ENCODE measurements around the gene C19orf73.

The C19orf73 gene

GRCh38 chr19:49104229-49104864, 14.6 kb downstream of the C19orf73 start:
- peaks cover 43% of the 10 kb centered on the region for H3K36me3 Mint-ChIP-seq (ENCODE audit: low read depth)
- no peak overlapping the region for H3K27ac Mint-ChIP-seq
- peaks cover 17% of the 10 kb centered on the region for H3K4me1 Mint-ChIP-seq (ENCODE audit: low read depth)
- H3K27me3 Mint-ChIP-seq (ENCODE audit: low read depth) = no peaks in the 10 kb centered on the region
- H3K9me3 Mint-ChIP-seq = no peaks in the 10 kb centered on the region
- H3K4me3 Mint-ChIP-seq = no peak overlapping the region

- Mint-ChIP-seq H3K36me3 (ENCODE audit: low read depth) (peaks cover 43% of the 10 kb centered on the region), H3K27ac (no peak overlapping the region), H3K4me1 (ENCODE audit: low read depth) (peaks cover 15% of the 10 kb centered on the region), H3K27me3 (ENCODE audit: low read depth) (no peaks in the 10 kb centered on the region), H3K9me3 (no peaks in the 10 kb centered on the region), H3K4me3 (no peak overlapping the region)
Observed at GRCh38 chr19:49103331-49104085, 15.4 kb downstream of the C19orf73 start.

DNA sequence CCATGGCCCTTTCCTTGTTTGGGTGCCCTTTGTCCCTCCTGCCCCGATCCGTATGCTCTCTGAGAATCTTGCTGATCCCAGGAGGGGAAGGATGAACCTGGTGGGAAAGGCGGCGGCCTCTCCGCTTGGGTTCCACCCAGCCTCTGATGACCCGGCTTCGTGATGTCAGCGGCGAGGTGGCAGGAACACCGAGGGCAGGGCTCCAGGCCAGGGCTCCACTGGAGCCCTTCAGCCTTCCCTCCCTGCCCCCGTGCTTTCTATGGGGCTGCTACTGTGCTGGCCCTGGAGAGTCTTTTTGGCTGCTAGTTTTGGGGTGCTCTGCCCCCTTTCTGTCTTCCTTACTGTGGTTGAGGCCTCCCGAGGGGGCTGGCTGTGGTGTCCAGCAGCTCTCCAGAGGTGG, 16.6 kb downstream of the C19orf73 start:
- Mint-ChIP-seq H3K27ac (no peak overlapping the region), H3K4me3 (no peak overlapping the region), H3K9me3 (no peaks in the 10 kb centered on the region), H3K4me1 (ENCODE audit: low read depth) (peaks cover 20% of the 10 kb centered on the region), H3K36me3 (ENCODE audit: low read depth) (peaks cover 48% of the 10 kb centered on the region), H3K27me3 (ENCODE audit: low read depth) (no peaks in the 10 kb centered on the region)

- H3K27ac Mint-ChIP-seq = peak overlapping the region; percentile 45
- H3K27me3 Mint-ChIP-seq (ENCODE audit: low read depth) = no peaks in the 10 kb centered on the region
- peaks cover 43% of the 10 kb centered on the region for H3K36me3 Mint-ChIP-seq (ENCODE audit: low read depth)
- no peak overlapping the region for H3K4me3 Mint-ChIP-seq
- peaks cover 16% of the 10 kb centered on the region for H3K4me1 Mint-ChIP-seq (ENCODE audit: low read depth)
- H3K9me3 Mint-ChIP-seq = no peaks in the 10 kb centered on the region
Observed at GRCh38 chr19:49101160-49101559, 17.8 kb downstream of the C19orf73 start.

DNA sequence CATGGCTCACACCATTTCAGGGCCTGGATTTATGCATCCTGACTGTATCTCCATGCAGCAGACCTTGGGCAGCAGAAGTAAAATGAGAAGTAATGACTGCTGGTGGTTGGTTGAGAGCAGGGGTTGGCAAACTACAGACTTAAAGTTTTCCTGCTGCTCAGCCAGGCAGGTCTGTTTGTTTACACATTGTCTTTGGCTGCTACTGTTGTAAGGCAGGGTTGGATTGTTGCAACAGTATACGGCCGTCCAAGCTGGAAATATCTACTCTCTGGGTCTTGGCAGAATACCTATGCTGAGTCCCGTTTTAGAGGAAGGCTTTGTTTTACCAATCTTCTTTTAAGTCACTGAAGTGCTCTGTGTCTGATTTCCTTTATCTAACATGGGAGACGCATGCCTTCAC, 20.1 kb downstream of the C19orf73 start:
- H3K36me3 Mint-ChIP-seq (ENCODE audit: low read depth) = peaks cover 46% of the 10 kb centered on the region
- H3K4me3 Mint-ChIP-seq = no peak overlapping the region
- no peaks in the 10 kb centered on the region for H3K9me3 Mint-ChIP-seq

GRCh38 chr19:49097453-49098288, 21.3 kb downstream of the C19orf73 start:
- H3K9me3 Mint-ChIP-seq = no peaks in the 10 kb centered on the region
- peaks cover 14% of the 10 kb centered on the region for H3K4me1 Mint-ChIP-seq (ENCODE audit: low read depth)
- H3K36me3 Mint-ChIP-seq (ENCODE audit: low read depth) = peaks cover 50% of the 10 kb centered on the region
- H3K27ac Mint-ChIP-seq = peak overlapping the region; percentile 34
- no peak overlapping the region for H3K4me3 Mint-ChIP-seq
- H3K27me3 Mint-ChIP-seq (ENCODE audit: low read depth) = no peaks in the 10 kb centered on the region

More for the DNA sequence above, 20.1 kb downstream of the C19orf73 start:
- H3K27me3 Mint-ChIP-seq (ENCODE audit: low read depth) = no peaks in the 10 kb centered on the region
- H3K27ac Mint-ChIP-seq = no peak overlapping the region
- H3K4me1 Mint-ChIP-seq (ENCODE audit: low read depth) = peaks cover 14% of the 10 kb centered on the region

GRCh38 chr19:49094505-49095482, 24.1 kb downstream of the C19orf73 start:
- peaks cover 52% of the 10 kb centered on the region for H3K36me3 Mint-ChIP-seq (ENCODE audit: low read depth)
- no peaks in the 10 kb centered on the region for H3K9me3 Mint-ChIP-seq
- no peaks in the 10 kb centered on the region for H3K27me3 Mint-ChIP-seq (ENCODE audit: low read depth)
- no peak overlapping the region for H3K4me3 Mint-ChIP-seq
- peak overlapping the region; percentile 72 for H3K27ac Mint-ChIP-seq
- H3K4me1 Mint-ChIP-seq (ENCODE audit: low read depth) = peaks cover 22% of the 10 kb centered on the region

GRCh38 chr19:49092686-49093085, 26.3 kb downstream of the C19orf73 start:
- peaks cover 39% of the 10 kb centered on the region for H3K36me3 Mint-ChIP-seq (ENCODE audit: low read depth)
- no peaks in the 10 kb centered on the region for H3K9me3 Mint-ChIP-seq
- no peak overlapping the region for H3K27ac Mint-ChIP-seq

DNA sequence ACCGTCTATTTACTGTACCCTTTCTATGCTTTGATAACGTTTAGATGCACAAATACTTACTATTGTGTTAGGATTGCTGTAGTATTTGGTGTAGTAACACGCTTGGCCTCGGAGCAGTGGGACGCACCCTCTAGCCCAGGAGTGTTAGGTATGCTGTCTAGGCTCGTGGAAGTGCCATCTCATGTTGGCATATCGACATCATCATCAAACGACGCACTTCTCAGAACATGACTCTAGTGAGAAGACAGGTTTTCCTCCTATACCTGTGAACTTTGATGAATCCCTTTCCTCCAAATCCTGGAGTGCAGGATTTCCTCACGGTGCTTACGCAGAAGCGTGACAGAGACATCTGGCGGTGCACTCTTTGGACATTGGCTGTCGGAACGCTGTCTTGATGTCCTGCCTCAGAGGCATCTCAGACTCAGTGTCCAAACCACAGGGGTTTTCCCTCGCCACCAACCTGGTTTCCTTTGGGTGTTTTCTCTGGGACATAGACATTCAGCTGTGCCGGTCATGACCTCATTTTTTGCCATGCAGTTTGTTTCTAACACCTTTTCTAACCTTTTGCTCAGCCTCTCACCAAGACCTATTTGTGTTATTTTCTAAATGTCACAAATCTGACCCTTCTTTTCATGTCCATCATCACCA, 27.4 kb downstream of the C19orf73 start:
- Mint-ChIP-seq H3K4me1 (ENCODE audit: low read depth) (peaks cover 26% of the 10 kb centered on the region), H3K36me3 (ENCODE audit: low read depth) (peaks cover 41% of the 10 kb centered on the region), H3K27ac (peak overlapping the region; percentile 21), H3K4me3 (no peak overlapping the region), H3K27me3 (ENCODE audit: low read depth) (no peaks in the 10 kb centered on the region), H3K9me3 (no peaks in the 10 kb centered on the region)

More at GRCh38 chr19:49092686-49093085, 26.3 kb downstream of the C19orf73 start:
- H3K27me3 Mint-ChIP-seq (ENCODE audit: low read depth) = no peaks in the 10 kb centered on the region
- no peak overlapping the region for H3K4me3 Mint-ChIP-seq
- H3K4me1 Mint-ChIP-seq (ENCODE audit: low read depth) = peaks cover 23% of the 10 kb centered on the region

DNA sequence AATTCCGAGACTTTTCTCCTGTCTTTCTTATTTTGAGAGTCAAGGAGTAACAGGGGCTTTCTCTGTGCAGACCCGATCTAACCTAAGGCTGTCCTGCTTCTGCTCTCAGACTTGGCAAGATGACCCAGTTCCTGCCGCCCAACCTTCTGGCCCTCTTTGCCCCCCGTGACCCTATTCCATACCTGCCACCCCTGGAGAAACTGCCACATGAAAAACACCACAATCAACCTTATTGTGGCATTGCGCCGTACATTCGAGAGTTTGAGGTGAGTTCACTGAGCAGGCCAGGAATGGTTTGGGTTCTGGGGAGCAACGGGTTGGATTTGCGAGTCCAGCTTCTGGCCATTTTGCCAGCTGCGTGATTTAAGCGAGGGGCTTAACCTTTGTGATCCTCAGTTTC, 32.6 kb downstream of the C19orf73 start:
- Mint-ChIP-seq H3K27ac (peak overlapping the region; percentile 87), H3K9me3 (no peaks in the 10 kb centered on the region), H3K4me1 (ENCODE audit: low read depth) (peaks cover 28% of the 10 kb centered on the region), H3K27me3 (ENCODE audit: low read depth) (no peaks in the 10 kb centered on the region), H3K4me3 (peak overlapping the region; percentile 98), H3K36me3 (ENCODE audit: low read depth) (peaks cover 21% of the 10 kb centered on the region)

DNA sequence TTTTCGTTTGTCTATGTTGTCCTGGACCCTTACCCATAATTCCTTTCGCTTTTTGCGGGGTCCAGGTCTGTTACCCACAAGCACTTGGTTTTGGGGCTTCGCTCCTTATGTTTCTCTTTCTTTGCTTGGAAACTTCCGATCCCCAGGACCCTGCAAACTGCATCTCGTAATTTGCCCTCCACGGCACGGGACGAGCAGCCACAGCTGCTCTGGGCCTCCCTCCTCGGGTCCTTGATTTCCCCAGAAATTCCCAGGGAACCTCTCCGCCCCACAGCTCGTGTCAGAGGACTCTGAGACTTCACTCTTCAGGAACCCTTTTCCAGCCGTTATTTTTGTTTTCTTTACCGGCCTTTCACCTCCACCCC, 33.1 kb downstream of the C19orf73 start:
- Mint-ChIP-seq H3K9me3 (no peaks in the 10 kb centered on the region), H3K27ac (peak overlapping the region; percentile 87), H3K4me1 (ENCODE audit: low read depth) (peaks cover 27% of the 10 kb centered on the region), H3K27me3 (ENCODE audit: low read depth) (no peaks in the 10 kb centered on the region), H3K4me3 (peak overlapping the region; percentile 98), H3K36me3 (ENCODE audit: low read depth) (peaks cover 20% of the 10 kb centered on the region)

DNA sequence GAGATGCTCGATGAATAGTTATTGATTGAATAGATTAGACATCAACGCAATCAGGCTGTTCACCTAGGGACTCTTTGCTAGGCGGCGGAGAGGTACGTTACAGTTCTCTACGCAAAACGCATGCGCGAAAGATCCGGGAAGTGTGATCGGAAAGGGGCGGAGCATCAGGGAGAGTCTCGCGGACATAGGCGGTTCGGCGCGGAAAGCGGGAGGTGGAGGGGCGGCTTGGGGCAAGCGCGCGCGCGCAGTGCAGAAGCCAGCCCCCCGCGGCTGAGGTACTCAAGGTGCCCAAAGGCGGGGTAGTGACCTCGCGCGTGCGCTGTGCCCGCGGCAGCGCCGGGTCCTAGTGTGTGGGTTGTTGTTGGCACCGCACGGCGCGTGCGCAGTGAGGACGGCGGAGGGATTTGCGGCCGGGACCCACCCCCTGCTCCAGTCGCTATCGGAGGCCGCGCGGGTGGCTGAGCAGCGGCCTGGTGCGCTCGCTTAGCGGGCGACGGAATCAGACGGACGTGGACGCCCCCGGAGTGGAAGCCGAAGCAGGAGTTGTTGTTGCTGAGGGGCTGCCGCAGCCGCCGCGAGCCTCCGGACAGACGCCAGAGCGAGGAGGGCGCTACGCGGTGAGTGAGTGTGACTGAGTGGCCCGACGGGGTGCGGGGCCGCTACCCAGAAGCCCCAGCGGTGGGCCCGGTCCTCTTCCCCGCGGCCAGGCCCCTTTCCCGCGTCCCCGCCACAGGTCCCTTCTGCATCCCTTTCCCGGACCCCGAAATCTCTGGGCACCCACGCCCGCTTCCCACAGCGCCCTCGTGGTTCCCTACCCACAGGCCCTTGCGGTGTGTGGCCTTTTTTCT, 33.7 kb downstream of the C19orf73 start, which contains the start of gene SNRNP70:
Gene SNRNP70, plus strand, starts transcription at position 432 of the 848 bp plus-strand sequence. CDS start 964 bp downstream, outside the sequence.
- H3K27ac Mint-ChIP-seq = peak within 1 kb of the TSS; percentile 87
- no peaks in the 10 kb centered on the region for H3K9me3 Mint-ChIP-seq
- peaks cover 16% of the 10 kb centered on the region for H3K36me3 Mint-ChIP-seq (ENCODE audit: low read depth)
- peak within 1 kb of the TSS; percentile 98 for H3K4me3 Mint-ChIP-seq
- H3K4me1 Mint-ChIP-seq (ENCODE audit: low read depth) = peaks cover 23% of the 10 kb centered on the region
- H3K27me3 Mint-ChIP-seq (ENCODE audit: low read depth) = peaks cover 2% of the 10 kb centered on the region
